ENCODE results near the gene PIN1. TPM values are rescaled to one million over a fixed set of nuclear protein-coding genes. Genes with fewer than 3 reads are reported as not detected.

The PIN1 gene
- total and polyA plus RNA-seq, 3 donors from 2014 or later: 209 to 232 (median 228) TPM

- Histone ChIP-seq H3K36me3 (ENCODE audit: low read depth, missing control alignments) (no peaks in the 10 kb centered on the region), H3K27ac (no peak overlapping the region), H3K4me1 (no peaks in the 10 kb centered on the region), H3K4me3 (no peak overlapping the region), H3K27me3 (no peaks in the 10 kb centered on the region), H3K9me3 (no peaks in the 10 kb centered on the region)
- TF ChIP-seq CTCF (IDR thresholded peaks at IDR 0.05) (no peak), POLR2A (IDR thresholded peaks at IDR 0.05) (no peak)
- intact Hi-C loops (cut with DNase I; ENCODE audit: low total_unique reads): no loop called here
- 93 to 100% methylated on average over 2 to 8 of the region's 8 CpGs for whole genome bisulfite sequencing, 2 donors
- no peak for DNase-seq
These were observed 25.3 kb downstream of the PIN1 start for GRCh38 chr19:9860407-9860806.

GRCh38 chr19:9861503-9861902 is 26.4 kb downstream of the PIN1 start:
- no peak overlapping the region for H3K4me3 ChIP-seq
- H3K36me3 ChIP-seq (ENCODE audit: low read depth, missing control alignments): no peaks in the 10 kb centered on the region
- H3K9me3 ChIP-seq: no peaks in the 10 kb centered on the region
- no peak for TF ChIP-seq CTCF (IDR thresholded peaks at IDR 0.05)
- TF ChIP-seq POLR2A (IDR thresholded peaks at IDR 0.05): no peak
- intact Hi-C loops (cut with DNase I; ENCODE audit: low total_unique reads): no loop called here
- H3K27me3 ChIP-seq: no peaks in the 10 kb centered on the region
- no peak for DNase-seq
- 100% methylated on average over 1 of the region's 1 CpG for WGBS, 2 donors
- no peaks in the 10 kb centered on the region for H3K4me1 ChIP-seq
- H3K27ac ChIP-seq: no peak overlapping the region

- no peak overlapping the region for H3K4me3 ChIP-seq
- H3K27ac ChIP-seq: no peak overlapping the region
- WGBS, 2 donors: 82 to 91% methylated on average over 4 of the region's 4 CpGs
- intact Hi-C loops (cut with DNase I; ENCODE audit: low total_unique reads): no loop called here
- no peaks in the 10 kb centered on the region for H3K9me3 ChIP-seq
- DNase-seq: no peak
- TF ChIP-seq CTCF (IDR thresholded peaks at IDR 0.05): no peak
- no peak for TF ChIP-seq POLR2A (IDR thresholded peaks at IDR 0.05)
- H3K27me3 ChIP-seq: no peaks in the 10 kb centered on the region
- no peaks in the 10 kb centered on the region for H3K4me1 ChIP-seq
- H3K36me3 ChIP-seq (ENCODE audit: low read depth, missing control alignments): no peaks in the 10 kb centered on the region
These were observed 27.8 kb downstream of the PIN1 start for GRCh38 chr19:9862938-9863337.

GRCh38 chr19:9863759-9864158 is 28.6 kb downstream of the PIN1 start:
- Histone ChIP-seq H3K9me3 (no peaks in the 10 kb centered on the region), H3K36me3 (ENCODE audit: low read depth, missing control alignments) (no peaks in the 10 kb centered on the region), H3K4me1 (no peaks in the 10 kb centered on the region), H3K4me3 (no peak overlapping the region), H3K27ac (no peak overlapping the region), H3K27me3 (no peaks in the 10 kb centered on the region)
- WGBS, 2 donors: 87 to 93% methylated on average over 5 of the region's 5 CpGs
- TF ChIP-seq CTCF (IDR thresholded peaks at IDR 0.05) (no peak), POLR2A (IDR thresholded peaks at IDR 0.05) (no peak)
- no peak for DNase-seq
- intact Hi-C loops (cut with DNase I; ENCODE audit: low total_unique reads): no loop called here

GRCh38 chr19:9865732-9866501 is 30.8 kb downstream of the PIN1 start:
- WGBS, 2 donors: 58 to 62% methylated on average over 16 of the region's 16 CpGs
- no peaks in the 10 kb centered on the region for H3K36me3 ChIP-seq (ENCODE audit: low read depth, missing control alignments)
- no peak for TF ChIP-seq POLR2A (IDR thresholded peaks at IDR 0.05)
- TF ChIP-seq CTCF (IDR thresholded peaks at IDR 0.05): no peak

More at GRCh38 chr19:9865732-9866501, 30.8 kb downstream of the PIN1 start:
- Histone ChIP-seq H3K4me3 (no peak overlapping the region), H3K27me3 (no peaks in the 10 kb centered on the region), H3K4me1 (no peaks in the 10 kb centered on the region), H3K27ac (no peak overlapping the region), H3K9me3 (no peaks in the 10 kb centered on the region)
- intact Hi-C loops (cut with DNase I; ENCODE audit: low total_unique reads): no loop called here
- peak; percentile 32 for DNase-seq
